Measurements from ENCODE around the gene NOL12. TPM values are rescaled to one million over a fixed set of nuclear protein-coding genes. Genes with fewer than 3 reads are reported as not detected.

The NOL12 gene
- total RNA-seq, 4 donors from 2014 or later, result 44.1 to 143 (median 57.2) TPM

GRCh38 chr22:37639771-37640590, 46.2 kb upstream of the NOL12 start:
- WGBS, 2 donors (ENCODE audit: low coverage in 1 of 2), result 2% methylated on average over 17 of the region's 27 CpGs; no CpG with 5 or more reads in 1 of the 2 donors
- Histone ChIP-seq H3K36me3 (no peaks in the 10 kb centered on the region), H3K27ac (peak overlapping the region; percentile 89 to 93 (median 92)), H3K4me3 (peak overlapping the region; percentile 61 to 77 (median 72)), H3K9me3 (no peaks in the 10 kb centered on the region), H3K4me1 (peaks cover 51 to 86% (median 71%) of the 10 kb centered on the region in 4 donors), H3K27me3 (no peaks in the 10 kb centered on the region)
- intact Hi-C loops (cut with DNase I; ENCODE audit: low total_unique reads) (loop anchor here (10.0 kb wide), 1 partner anchor 155 kb away; no protein-coding TSS in a partner anchor), in situ Hi-C loops (cut with MboI; ENCODE audit: low pct_ligation_motif_present in 1 of 4, low pct_unique_long_range_greater_than_20kb in 1 of 4, low sequenced_read_pairs in 3 of 4) (loop anchor here in 1 of 4 donors (5.0 kb wide), 1 partner anchor 42 kb away; no protein-coding TSS in a partner anchor)
- TF ChIP-seq POLR2A (IDR thresholded peaks at IDR 0.05) (no peak), EP300 (IDR thresholded peaks at IDR 0.05; ENCODE audit: low read depth) (no peak), POLR2AphosphoS5 (IDR thresholded peaks at IDR 0.05) (no peak), CTCF (IDR thresholded peaks at IDR 0.05) (no peak)
- DNase-seq, result peak; percentile 47

- 35% methylated on average over 20 of the region's 24 CpGs; no CpG with 5 or more reads in 1 of the 2 donors for WGBS, 2 donors (ENCODE audit: low coverage in 1 of 2)
- H3K4me3 ChIP-seq, result peak overlapping the region; percentile 61 to 77 (median 72)
- H3K36me3 ChIP-seq, result no peaks in the 10 kb centered on the region
- intact Hi-C loops (cut with DNase I; ENCODE audit: low total_unique reads), result loop anchor here (10.0 kb wide), 1 partner anchor 154 kb away; no protein-coding TSS in a partner anchor
- H3K27ac ChIP-seq, result peak overlapping the region; percentile 89 to 93 (median 92)
- TF ChIP-seq EP300 (IDR thresholded peaks at IDR 0.05; ENCODE audit: low read depth), result no peak
- peak; percentile 25 for TF ChIP-seq POLR2A (IDR thresholded peaks at IDR 0.05)
- TF ChIP-seq POLR2AphosphoS5 (IDR thresholded peaks at IDR 0.05), result peak in 1 of 3 donors; percentile 10
- TF ChIP-seq CTCF (IDR thresholded peaks at IDR 0.05), result no peak
- H3K4me1 ChIP-seq, result peaks cover 44 to 77% (median 69%) of the 10 kb centered on the region in 4 donors
- peak; percentile 54 for DNase-seq
- in situ Hi-C loops (cut with MboI; ENCODE audit: low pct_ligation_motif_present in 1 of 4, low pct_unique_long_range_greater_than_20kb in 1 of 4, low sequenced_read_pairs in 3 of 4), result loop anchor here in 1 of 4 donors (5.0 kb wide), 1 partner anchor 41 kb away; no protein-coding TSS in a partner anchor
- H3K9me3 ChIP-seq, result no peaks in the 10 kb centered on the region
- H3K27me3 ChIP-seq, result no peaks in the 10 kb centered on the region
Measured at GRCh38 chr22:37640591-37641560, 45.3 kb upstream of the NOL12 start.

- Histone ChIP-seq H3K4me1 (peaks cover 39 to 70% (median 63%) of the 10 kb centered on the region in 4 donors), H3K36me3 (no peaks in the 10 kb centered on the region), H3K9me3 (no peaks in the 10 kb centered on the region), H3K27me3 (no peaks in the 10 kb centered on the region), H3K27ac (peak overlapping the region; percentile 89 to 93 (median 92)), H3K4me3 (peak overlapping the region in 2 of 4 donors; percentile 76 to 77)
- in situ Hi-C loops (cut with MboI; ENCODE audit: low pct_ligation_motif_present in 1 of 4, low pct_unique_long_range_greater_than_20kb in 1 of 4, low sequenced_read_pairs in 3 of 4) (loop anchor here in 1 of 4 donors (5.0 kb wide), 1 partner anchor 41 kb away; no protein-coding TSS in a partner anchor), intact Hi-C loops (cut with DNase I; ENCODE audit: low total_unique reads) (loop anchor here (10.0 kb wide), 1 partner anchor 153 kb away; no protein-coding TSS in a partner anchor)
- TF ChIP-seq POLR2A (IDR thresholded peaks at IDR 0.05), result peak; percentile 49
- TF ChIP-seq POLR2AphosphoS5 (IDR thresholded peaks at IDR 0.05), result peak; percentile 55 to 70 (median 59)
- no peak for TF ChIP-seq EP300 (IDR thresholded peaks at IDR 0.05; ENCODE audit: low read depth)
- 51% methylated on average over 5 of the region's 5 CpGs; no CpG with 5 or more reads in 1 of the 2 donors for WGBS, 2 donors (ENCODE audit: low coverage in 1 of 2)
- DNase-seq, result peak; percentile 78
Measured at GRCh38 chr22:37641561-37641949, 44.6 kb upstream of the NOL12 start.

- 26% methylated on average over 9 of the region's 9 CpGs; no CpG with 5 or more reads in 1 of the 2 donors for WGBS, 2 donors (ENCODE audit: low coverage in 1 of 2)
- intact Hi-C loops (cut with DNase I; ENCODE audit: low total_unique reads) (loop anchor here (1.0 to 10.0 kb wide), 2 partner anchors 39 to 151 kb away; no protein-coding TSS in a partner anchor), in situ Hi-C loops (cut with MboI; ENCODE audit: low pct_ligation_motif_present in 1 of 4, low pct_unique_long_range_greater_than_20kb in 1 of 4, low sequenced_read_pairs in 3 of 4) (loop anchor here in 1 of 4 donors (5.0 kb wide), 1 partner anchor 39 kb away; no protein-coding TSS in a partner anchor)
- Histone ChIP-seq H3K27ac (peak overlapping the region; percentile 89 to 93 (median 92)), H3K9me3 (no peaks in the 10 kb centered on the region), H3K4me3 (no peak overlapping the region), H3K36me3 (no peaks in the 10 kb centered on the region), H3K4me1 (peaks cover 25 to 52% (median 46%) of the 10 kb centered on the region in 4 donors), H3K27me3 (no peaks in the 10 kb centered on the region)
- TF ChIP-seq POLR2AphosphoS5 (IDR thresholded peaks at IDR 0.05) (peak in 2 of 3 donors; percentile 41 to 44), CTCF (IDR thresholded peaks at IDR 0.05) (peak; percentile 92 to 98 (median 94)), POLR2A (IDR thresholded peaks at IDR 0.05) (no peak)
- DNase-seq, result peak; percentile 93
Measured at GRCh38 chr22:37643225-37643847, 42.8 kb upstream of the NOL12 start.
